Measurements from ENCODE around the gene BHLHA15.

Gene BHLHA15

DNA sequence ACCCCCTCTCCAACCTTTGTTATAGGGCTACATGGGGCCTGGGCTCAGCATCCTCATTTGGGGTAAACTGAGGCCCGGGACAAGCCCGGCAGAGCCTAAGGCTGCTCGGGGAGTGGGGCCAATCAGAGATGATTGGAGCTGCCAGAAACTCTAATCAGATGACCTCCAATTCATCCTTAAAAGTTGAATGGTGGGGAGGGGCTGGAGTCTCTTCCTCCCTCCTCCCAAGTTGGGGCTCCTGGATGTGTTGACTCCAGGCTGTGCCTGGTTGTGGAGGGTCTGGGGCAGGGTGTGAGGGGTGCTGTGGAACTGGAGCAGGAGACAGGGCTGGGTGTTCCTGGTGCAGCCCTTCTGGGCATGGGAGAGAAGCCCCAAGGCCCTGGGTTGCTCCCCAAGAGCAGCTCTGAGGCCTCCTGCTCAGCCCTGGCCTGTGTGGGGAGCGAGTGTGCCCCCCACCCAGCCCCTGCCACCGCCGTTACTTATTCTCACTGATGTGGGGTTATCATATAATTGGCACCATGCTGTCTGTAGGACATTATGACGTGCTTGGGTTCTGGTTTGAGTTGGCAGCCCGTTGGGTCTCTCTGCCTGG lies 2.2 kb downstream of the BHLHA15 start:
- no peaks in the 10 kb centered on the region for H3K36me3 ChIP-seq (ENCODE audit: low read length)
- H3K9me2 ChIP-seq (replicated peaks; ENCODE audit: insufficient read depth, low read length), result no peaks in the 10 kb centered on the region
- no peaks in the 10 kb centered on the region for H3K27me3 ChIP-seq (ENCODE audit: low read length)
- peaks cover 9% of the 10 kb centered on the region; the same call in 1 of the 2 replicates for H3F3A ChIP-seq (ENCODE audit: insufficient read depth)
- H3K27ac ChIP-seq (ENCODE audit: low read depth, low read length), result no peak overlapping the region
- H2AFZ ChIP-seq (ENCODE audit: low read depth, low read length, severe bottlenecking), result no peak overlapping the region
- TF ChIP-seq, protein P1, sequence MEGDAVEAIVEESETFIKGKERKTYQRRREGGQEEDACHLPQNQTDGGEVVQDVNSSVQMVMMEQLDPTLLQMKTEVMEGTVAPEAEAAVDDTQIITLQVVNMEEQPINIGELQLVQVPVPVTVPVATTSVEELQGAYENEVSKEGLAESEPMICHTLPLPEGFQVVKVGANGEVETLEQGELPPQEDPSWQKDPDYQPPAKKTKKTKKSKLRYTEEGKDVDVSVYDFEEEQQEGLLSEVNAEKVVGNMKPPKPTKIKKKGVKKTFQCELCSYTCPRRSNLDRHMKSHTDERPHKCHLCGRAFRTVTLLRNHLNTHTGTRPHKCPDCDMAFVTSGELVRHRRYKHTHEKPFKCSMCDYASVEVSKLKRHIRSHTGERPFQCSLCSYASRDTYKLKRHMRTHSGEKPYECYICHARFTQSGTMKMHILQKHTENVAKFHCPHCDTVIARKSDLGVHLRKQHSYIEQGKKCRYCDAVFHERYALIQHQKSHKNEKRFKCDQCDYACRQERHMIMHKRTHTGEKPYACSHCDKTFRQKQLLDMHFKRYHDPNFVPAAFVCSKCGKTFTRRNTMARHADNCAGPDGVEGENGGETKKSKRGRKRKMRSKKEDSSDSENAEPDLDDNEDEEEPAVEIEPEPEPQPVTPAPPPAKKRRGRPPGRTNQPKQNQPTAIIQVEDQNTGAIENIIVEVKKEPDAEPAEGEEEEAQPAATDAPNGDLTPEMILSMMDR (IDR thresholded peaks at IDR 0.05; ENCODE audit: insufficient read depth, low read length, poor library complexity, severe bottlenecking), result no peak
- no peak for TF ChIP-seq EZH2phosphoT487 (conservative IDR thresholded peaks at IDR 0.05; ENCODE audit: low read length)
- no peak overlapping the region for H3K4me2 ChIP-seq (ENCODE audit: low read depth, low read length, poor library complexity, severe bottlenecking)
- no peak overlapping the region for H3K9ac ChIP-seq (ENCODE audit: low read length)
- no peaks in the 10 kb centered on the region for H3K9me3 ChIP-seq (ENCODE audit: insufficient read depth, low read length)
- no peaks in the 10 kb centered on the region for H3K79me2 ChIP-seq (ENCODE audit: insufficient read depth, low read length)
- H3K4me3 ChIP-seq (ENCODE audit: insufficient read depth, low read length, poor library complexity, severe bottlenecking), result no peak overlapping the region
- 0 out of 2 replicates have a peak, but pooled peaks cover 3% of the 10 kb centered on the region for H4K20me1 ChIP-seq (ENCODE audit: low read depth, low read length)

DNA sequence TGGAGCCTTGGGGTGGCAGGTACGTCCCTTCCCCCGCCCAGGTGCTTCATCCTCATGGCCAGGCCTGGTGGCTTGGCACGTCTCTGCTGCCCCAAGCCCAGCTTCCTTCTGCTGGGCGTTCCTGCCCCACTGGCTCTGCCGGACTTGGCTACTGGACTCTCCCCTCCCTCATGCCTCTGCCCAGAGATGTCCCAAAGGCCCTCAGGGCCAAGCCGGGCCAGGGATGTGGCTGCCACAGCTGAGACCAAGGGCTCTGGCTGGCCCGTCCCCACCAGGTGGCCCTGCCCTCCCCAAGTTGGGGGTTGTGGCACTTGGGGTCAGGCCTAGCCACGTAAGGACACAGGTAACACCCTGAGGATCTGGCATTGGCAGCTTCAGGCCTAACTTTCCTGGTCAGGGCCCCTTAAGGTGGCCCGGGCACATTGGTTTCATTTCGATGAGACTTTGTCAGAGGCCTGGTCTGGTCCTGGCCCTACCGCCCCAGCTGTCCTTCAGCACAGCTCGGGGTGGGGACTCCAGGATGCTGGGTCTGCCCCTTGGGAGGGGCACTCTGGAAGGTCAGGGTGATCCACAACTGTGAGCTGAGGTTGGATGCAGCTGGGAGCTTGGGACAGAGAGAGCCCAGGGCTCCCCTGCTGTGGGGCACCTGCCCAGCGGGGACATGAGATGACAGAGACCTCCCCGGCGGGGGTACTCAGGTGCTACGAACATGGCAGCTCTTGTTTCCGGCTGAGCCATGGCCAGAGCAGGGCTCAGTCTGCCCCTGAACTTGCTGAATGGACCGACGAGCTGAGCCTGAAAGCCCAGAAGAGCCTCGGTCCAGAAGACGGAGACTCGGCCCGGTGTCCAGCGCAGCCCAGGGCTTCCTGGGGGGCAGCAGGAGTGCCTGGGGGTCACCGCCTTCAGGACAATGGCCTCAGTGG lies 2.9 kb downstream of the BHLHA15 start:
- Histone ChIP-seq H3K9me2 (replicated peaks; ENCODE audit: insufficient read depth, low read length) (no peaks in the 10 kb centered on the region), H3K79me2 (ENCODE audit: insufficient read depth, low read length) (no peaks in the 10 kb centered on the region), H3K36me3 (ENCODE audit: low read length) (no peaks in the 10 kb centered on the region), H3K4me3 (ENCODE audit: insufficient read depth, low read length, poor library complexity, severe bottlenecking) (no peak overlapping the region), H3K27ac (ENCODE audit: low read depth, low read length) (no peak overlapping the region), H3K27me3 (ENCODE audit: low read length) (no peaks in the 10 kb centered on the region), H3K9ac (ENCODE audit: low read length) (no peak overlapping the region), H2AFZ (ENCODE audit: low read depth, low read length, severe bottlenecking) (no peak overlapping the region), H3K9me3 (ENCODE audit: insufficient read depth, low read length) (no peaks in the 10 kb centered on the region), H4K20me1 (ENCODE audit: low read depth, low read length) (0 out of 2 replicates have a peak, but pooled peaks cover 5% of the 10 kb centered on the region), H3K4me2 (ENCODE audit: low read depth, low read length, poor library complexity, severe bottlenecking) (no peak overlapping the region), H3F3A (ENCODE audit: insufficient read depth) (peaks cover 9% of the 10 kb centered on the region)
- TF ChIP-seq, protein P1 (IDR thresholded peaks at IDR 0.05; ENCODE audit: insufficient read depth, low read length, poor library complexity, severe bottlenecking), result no peak
- TF ChIP-seq EZH2phosphoT487 (conservative IDR thresholded peaks at IDR 0.05; ENCODE audit: low read length), result no peak

DNA sequence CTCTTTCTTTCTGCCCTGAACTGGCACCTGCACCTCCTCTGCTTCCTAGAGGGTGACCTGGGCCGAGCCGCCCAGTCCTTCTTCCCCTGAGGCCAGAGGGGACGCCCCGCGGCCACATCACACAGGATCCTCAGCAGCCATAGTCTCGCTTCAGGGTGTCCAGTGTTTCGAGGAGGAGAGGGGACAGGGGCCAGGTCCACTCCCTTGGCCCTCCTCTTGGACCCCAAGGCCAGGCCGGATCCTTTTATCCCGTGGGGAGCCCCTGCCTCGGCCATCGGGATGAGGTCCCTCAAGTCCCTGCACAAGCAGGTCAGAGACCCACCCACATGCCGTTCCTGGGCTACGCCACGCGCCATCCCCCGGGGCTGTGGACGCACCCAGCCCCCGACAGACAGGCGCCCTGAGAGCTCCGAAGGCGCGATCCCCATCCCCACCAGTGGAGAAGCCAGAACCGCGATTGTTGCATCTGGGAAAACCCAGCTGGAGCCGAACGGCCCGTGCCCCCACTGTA lies 3.6 kb downstream of the BHLHA15 start:
- Histone ChIP-seq H3K27ac (ENCODE audit: low read depth, low read length) (no peak overlapping the region), H3K9me3 (ENCODE audit: insufficient read depth, low read length) (no peaks in the 10 kb centered on the region), H3K27me3 (ENCODE audit: low read length) (no peaks in the 10 kb centered on the region), H4K20me1 (ENCODE audit: low read depth, low read length) (0 out of 2 replicates have a peak, but pooled peaks cover 5% of the 10 kb centered on the region), H2AFZ (ENCODE audit: low read depth, low read length, severe bottlenecking) (no peak overlapping the region), H3K4me2 (ENCODE audit: low read depth, low read length, poor library complexity, severe bottlenecking) (no peak overlapping the region), H3F3A (ENCODE audit: insufficient read depth) (peaks cover 12% of the 10 kb centered on the region), H3K9me2 (replicated peaks; ENCODE audit: insufficient read depth, low read length) (no peaks in the 10 kb centered on the region), H3K9ac (ENCODE audit: low read length) (no peak overlapping the region), H3K4me3 (ENCODE audit: insufficient read depth, low read length, poor library complexity, severe bottlenecking) (no peak overlapping the region), H3K36me3 (ENCODE audit: low read length) (no peaks in the 10 kb centered on the region), H3K79me2 (ENCODE audit: insufficient read depth, low read length) (no peaks in the 10 kb centered on the region)
- TF ChIP-seq, protein P1 (IDR thresholded peaks at IDR 0.05; ENCODE audit: insufficient read depth, low read length, poor library complexity, severe bottlenecking), result no peak
- TF ChIP-seq EZH2phosphoT487 (conservative IDR thresholded peaks at IDR 0.05; ENCODE audit: low read length), result no peak
